GM23248 (cell line): ENCODE measurements around the gene RAPGEF2. TPM values are rescaled to one million over a fixed set of nuclear protein-coding genes. Genes with fewer than 3 reads are reported as not detected.

Source experiments
- DNase-seq: peaks from one replicate; pipeline ENCODE4 v3.0.0-alpha.2; 2015
- H2AFZ ChIP-seq: fragments of 200-600 bp; sonication (generic); 2 replicates; pipeline ENCODE4 v1.6.1; 2016; ENCODE audit warnings: antibody characterized with exemption
- H3F3A ChIP-seq: fragments of 200-600 bp; sonication (generic); 2 replicates; pipeline ENCODE4 v1.6.1; 2016; ENCODE audit warnings: mild to moderate bottlenecking, antibody characterized with exemption, mixed run types; ENCODE audit not compliant: insufficient read depth
- H3K27ac ChIP-seq: fragments of 200-600 bp; sonication (generic); 2 replicates; pipeline ENCODE4 v1.5.1; 2016; ENCODE audit warnings: mild to moderate bottlenecking
- H3K27me3 ChIP-seq: fragments of 200-600 bp; sonication (generic); replicated peaks from 2 replicates; pipeline ENCODE4 v1.6.1; 2016; ENCODE audit warnings: mild to moderate bottlenecking; ENCODE audit not compliant: insufficient read depth
- H3K36me3 ChIP-seq: fragments of 200-600 bp; sonication (generic); 2 replicates; pipeline ENCODE4 v1.6.1; 2016; ENCODE audit warnings: low read depth, mild to moderate bottlenecking
- H3K4me1 ChIP-seq: fragments of 200-600 bp; sonication (generic); 2 replicates; pipeline ENCODE4 v1.6.1; 2016; ENCODE audit warnings: mild to moderate bottlenecking; ENCODE audit not compliant: insufficient read depth
- H3K4me2 ChIP-seq: fragments of 200-600 bp; sonication (generic); one replicate; pipeline ENCODE4 v1.6.1; 2016; ENCODE audit warnings: mild to moderate bottlenecking; ENCODE audit not compliant: unreplicated experiment
- H3K4me3 ChIP-seq: fragments of 200-600 bp; sonication (generic); 2 replicates; pipeline ENCODE4 v1.5.1; 2016; ENCODE audit warnings: mild to moderate bottlenecking
- H3K79me2 ChIP-seq: fragments of 200-600 bp; sonication (generic); 2 replicates; pipeline ENCODE4 v1.6.1; 2016; ENCODE audit warnings: mild to moderate bottlenecking; ENCODE audit not compliant: insufficient read depth
- H3K9ac ChIP-seq: fragments of 200-600 bp; sonication (generic); 2 replicates; pipeline ENCODE4 v1.6.1; 2016; ENCODE audit warnings: mild to moderate bottlenecking
- H3K9me2 ChIP-seq: fragments of 200-600 bp; sonication (generic); 2 replicates; pipeline ENCODE4 v1.6.1; 2016; ENCODE audit warnings: mixed run types, mild to moderate bottlenecking, moderate library complexity; ENCODE audit not compliant: insufficient read depth
- H3K9me3 ChIP-seq: fragments of 200-600 bp; sonication (generic); one replicate; pipeline ENCODE4 v1.6.1; 2017; ENCODE audit warnings: low read depth
- H4K20me1 ChIP-seq: fragments of 200-600 bp; sonication (generic); 2 replicates; pipeline ENCODE4 v1.6.0; 2016; ENCODE audit not compliant: insufficient read depth
- EZH2 ChIP-seq: fragments of 200-600 bp; sonication (generic); IDR thresholded peaks from 2 replicates; pipeline ENCODE4 v1.6.1; 2018; ENCODE audit warnings: antibody characterized with exemption, mild to moderate bottlenecking; ENCODE audit not compliant: insufficient read depth, poor library complexity, severe bottlenecking
- EZH2phosphoT487 ChIP-seq: fragments of 200-600 bp; sonication (generic); IDR thresholded peaks from 2 replicates; pipeline ENCODE4 v1.6.1; 2018; ENCODE audit warnings: antibody characterized with exemption, moderate library complexity, mild to moderate bottlenecking, low read depth; ENCODE audit not compliant: insufficient read depth
- WGBS, 2 experiments: methylation state at CpG; one replicate each; pipeline ENCODE4 v1.1.6; 2015 to 2017; ENCODE audit warnings: low lambda C conversion rate in 2 of 2, low coverage in 1 of 2; ENCODE audit errors: missing lambda C conversion rate in 2 of 2; 5-methylcytosine and 5-hydroxymethylcytosine counted together
- in situ Hi-C: fragments of 300-500 bp; cut with MboI; formaldehyde crosslinking; loops from 2 replicates; pipeline ENCODE4 v1.15.0; 2020
- polyA plus RNA-seq: library from polyadenylated mRNA; unstranded; fragments of >200 nt; fragmentation: Nextera tagmentation; extraction: Ambion mirVana; gene quantifications from 2 replicates; pipeline ENCODE4 v1.2.1, GENCODE V29; 2016
- total RNA-seq: library from RNA; depleted of rRNA; stranded (reverse); fragments of >200 nt; shearing (Covaris generic); gene quantifications from 2 replicates; pipeline ENCODE4 v1.2.3, GENCODE V29; 2014

RAPGEF2 gene
- total and polyA plus RNA-seq, 2 experiments from 2014 or later = 6.6 to 21.7 TPM

DNA sequence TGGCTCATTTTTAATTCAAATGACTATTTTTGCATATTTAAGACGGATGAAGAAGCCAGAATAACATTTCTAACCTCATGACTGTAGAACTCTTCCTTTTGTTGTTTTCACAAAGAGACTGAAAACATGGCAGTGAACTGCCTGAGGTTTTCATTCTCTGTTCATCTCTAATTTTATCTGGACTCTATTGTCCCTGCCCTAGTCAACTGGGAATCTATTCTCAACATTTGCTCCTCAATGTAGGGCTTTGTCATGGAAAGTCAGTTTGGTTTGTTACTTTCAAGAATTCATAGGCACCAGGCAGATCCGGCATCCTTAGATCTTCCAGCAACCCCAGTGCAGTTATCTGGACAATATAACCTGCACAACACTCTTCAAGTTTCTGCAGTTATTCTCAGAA lies 277.0 kb downstream of the RAPGEF2 start:
- no peak for TF ChIP-seq EZH2phosphoT487
- no peak for TF ChIP-seq EZH2
- in situ Hi-C loops = no loop called here
- WGBS, 2 experiments = 87 to 88% methylated on average over 2 of the region's 2 CpGs

DNA sequence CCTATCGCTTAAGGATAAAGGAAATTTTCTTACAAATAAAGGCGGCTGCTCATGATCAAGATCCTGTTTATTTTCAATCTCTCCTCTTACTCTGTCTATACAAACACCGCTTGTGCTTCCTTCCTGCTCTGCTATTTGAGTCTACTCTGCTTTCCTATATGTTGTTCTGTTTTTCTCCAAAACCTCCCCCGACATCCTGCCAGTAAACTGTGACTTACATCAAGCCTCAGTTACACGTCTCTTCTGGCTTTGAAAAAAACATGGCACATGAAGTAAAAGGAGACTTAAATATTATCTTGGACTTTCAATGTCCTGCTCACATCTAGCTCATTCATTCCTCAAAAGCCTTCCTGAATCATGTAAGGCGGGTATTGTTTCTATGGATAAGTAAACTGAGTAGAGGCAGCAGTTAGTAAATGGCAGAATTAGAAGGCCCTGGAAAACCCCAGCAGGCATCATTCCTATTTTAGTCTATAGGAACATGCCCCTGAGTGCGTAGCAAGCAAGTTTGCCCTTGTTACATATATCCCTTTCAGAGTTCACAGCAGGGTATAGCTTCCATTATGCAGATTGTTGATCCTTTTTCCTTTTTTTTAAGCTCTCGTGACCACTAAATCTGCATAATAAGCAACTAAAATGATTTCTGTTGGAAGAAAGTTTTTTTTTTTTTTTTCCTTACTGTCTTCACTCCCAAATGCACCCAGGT lies 280.1 kb downstream of the RAPGEF2 start:
- Histone ChIP-seq H3K4me3 (peak overlapping the region; percentile 57), H4K20me1 (no peaks in the 10 kb centered on the region), H3K9ac (peak overlapping the region; percentile 51), H3K9me2 (no peaks in the 10 kb centered on the region), H3K27ac (no peak overlapping the region), H3K36me3 (no peaks in the 10 kb centered on the region), H3F3A (no peaks in the 10 kb centered on the region), H3K9me3 (no peaks in the 10 kb centered on the region), H3K79me2 (no peaks in the 10 kb centered on the region), H3K4me1 (peaks cover 5% of the 10 kb centered on the region; the same call in 1 of the 2 replicates), H3K27me3 (no peaks in the 10 kb centered on the region), H3K4me2 (peak overlapping the region; percentile 43), H2AFZ (peak overlapping the region; percentile 77)
- no peak for DNase-seq
- no peak for TF ChIP-seq EZH2
- TF ChIP-seq EZH2phosphoT487 = no peak
- in situ Hi-C loops = no loop called here
- 83 to 87% methylated on average over 8 of the region's 8 CpGs for WGBS, 2 experiments

More for the DNA sequence above, 277.0 kb downstream of the RAPGEF2 start:
- Histone ChIP-seq H3K4me1 (peaks cover 13% of the 10 kb centered on the region), H3K9me3 (no peaks in the 10 kb centered on the region), H3F3A (peaks cover 7% of the 10 kb centered on the region; the same call in 1 of the 2 replicates), H3K4me3 (no peak overlapping the region), H3K27me3 (no peaks in the 10 kb centered on the region), H2AFZ (no peak overlapping the region), H3K9ac (no peak overlapping the region), H3K79me2 (no peaks in the 10 kb centered on the region), H3K27ac (no peak overlapping the region), H3K36me3 (no peaks in the 10 kb centered on the region), H4K20me1 (no peaks in the 10 kb centered on the region), H3K9me2 (no peaks in the 10 kb centered on the region), H3K4me2 (no peak overlapping the region)
- no peak for DNase-seq

DNA sequence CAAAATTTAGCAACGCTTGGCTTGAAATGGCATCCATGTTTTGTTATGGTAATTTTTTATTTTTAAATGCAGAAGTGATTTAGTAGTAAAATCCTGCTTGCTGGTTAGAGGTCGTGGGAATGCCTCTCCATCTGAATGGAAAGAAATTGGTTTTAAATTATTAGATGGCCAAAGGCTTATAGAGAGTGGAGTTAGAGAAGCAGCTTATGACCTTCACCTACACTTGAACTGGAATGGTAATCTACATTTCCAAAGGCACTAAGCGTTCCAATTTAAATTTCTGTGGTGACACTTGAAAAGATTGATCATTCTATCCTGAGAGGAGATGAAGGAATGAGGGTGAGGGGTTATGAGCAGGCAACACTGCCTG lies 280.7 kb downstream of the RAPGEF2 start:
- Histone ChIP-seq H3K36me3 (no peaks in the 10 kb centered on the region), H3K4me3 (no peak overlapping the region), H3K27ac (no peak overlapping the region), H2AFZ (0 out of 2 replicates have a peak overlapping the region, but pooled peaks have one; percentile 77), H3K9me2 (no peaks in the 10 kb centered on the region), H3K9ac (no peak overlapping the region), H3F3A (no peaks in the 10 kb centered on the region), H3K79me2 (no peaks in the 10 kb centered on the region), H4K20me1 (no peaks in the 10 kb centered on the region), H3K4me2 (no peak overlapping the region), H3K27me3 (no peaks in the 10 kb centered on the region), H3K4me1 (peaks cover 5% of the 10 kb centered on the region; the same call in 1 of the 2 replicates), H3K9me3 (no peaks in the 10 kb centered on the region)
- TF ChIP-seq EZH2phosphoT487 (no peak), EZH2 (no peak)
- 75 to 84% methylated on average over 3 of the region's 3 CpGs for WGBS, 2 experiments
- no peak for DNase-seq
- in situ Hi-C loops = no loop called here

DNA sequence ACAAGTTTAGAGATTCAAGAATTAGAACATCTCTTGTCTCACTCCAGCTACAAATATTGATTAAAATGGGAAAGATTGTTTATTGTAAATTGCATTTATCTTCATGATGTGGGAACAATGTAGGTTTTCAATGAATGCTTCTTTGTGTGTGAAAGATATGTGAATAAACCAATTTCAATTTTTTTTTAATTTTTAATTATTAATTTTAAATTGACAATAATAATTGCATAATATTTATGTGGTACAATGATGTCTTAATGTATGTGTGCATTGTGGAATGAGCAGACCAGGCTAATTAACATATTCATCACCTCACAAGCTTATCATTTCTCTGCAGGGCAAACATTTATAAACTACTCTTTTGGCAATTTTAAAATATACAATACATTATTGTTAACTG lies 281.1 kb downstream of the RAPGEF2 start:
- Histone ChIP-seq H3K27ac (no peak overlapping the region), H3K4me1 (peaks cover 5% of the 10 kb centered on the region; the same call in 1 of the 2 replicates), H3K4me2 (no peak overlapping the region), H3K9ac (no peak overlapping the region), H3K9me3 (no peaks in the 10 kb centered on the region), H4K20me1 (no peaks in the 10 kb centered on the region), H3K9me2 (no peaks in the 10 kb centered on the region), H3F3A (no peaks in the 10 kb centered on the region), H3K27me3 (no peaks in the 10 kb centered on the region), H3K36me3 (no peaks in the 10 kb centered on the region), H3K79me2 (no peaks in the 10 kb centered on the region), H3K4me3 (no peak overlapping the region), H2AFZ (no peak overlapping the region)
- no peak for TF ChIP-seq EZH2
- no peak for TF ChIP-seq EZH2phosphoT487
- in situ Hi-C loops = no loop called here
- DNase-seq = no peak

DNA sequence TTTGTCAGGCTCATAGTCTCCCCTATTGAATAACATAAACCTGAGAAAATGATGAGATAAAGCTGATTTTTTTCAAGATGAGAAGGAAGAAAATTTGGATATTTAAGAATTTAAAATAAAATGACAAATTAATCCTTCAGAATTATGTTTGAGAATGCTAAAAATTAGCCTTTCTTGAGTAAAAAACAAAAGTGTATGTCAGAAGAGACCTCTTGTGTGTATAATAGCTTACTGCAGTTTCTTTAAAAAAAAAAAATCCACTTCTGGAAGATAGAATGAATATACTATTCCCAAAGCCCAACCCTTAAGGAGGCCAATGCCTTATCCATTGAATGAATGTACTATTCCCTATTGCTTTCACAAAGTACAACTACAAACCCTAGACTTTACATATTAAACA lies 281.8 kb downstream of the RAPGEF2 start:
- no peaks in the 10 kb centered on the region for H3F3A ChIP-seq
- no peak overlapping the region for H3K4me3 ChIP-seq
- peaks cover 5% of the 10 kb centered on the region; the same call in 1 of the 2 replicates for H3K4me1 ChIP-seq
- H3K9ac ChIP-seq = no peak overlapping the region
- no peaks in the 10 kb centered on the region for H4K20me1 ChIP-seq
- H3K4me2 ChIP-seq = no peak overlapping the region
- no peak overlapping the region for H3K27ac ChIP-seq
- H3K9me3 ChIP-seq = no peaks in the 10 kb centered on the region
- no peak for TF ChIP-seq EZH2phosphoT487
- no peak for TF ChIP-seq EZH2
- no peaks in the 10 kb centered on the region for H3K36me3 ChIP-seq
- DNase-seq = peak; percentile 43
- no peaks in the 10 kb centered on the region for H3K27me3 ChIP-seq
- H3K9me2 ChIP-seq = no peaks in the 10 kb centered on the region
- in situ Hi-C loops = no loop called here
- no peaks in the 10 kb centered on the region for H3K79me2 ChIP-seq
- no peak overlapping the region for H2AFZ ChIP-seq
